ENCODE measurements around the gene CD1E. TPM values are rescaled to one million over a fixed set of nuclear protein-coding genes. Genes with fewer than 3 reads are reported as not detected.
"Not testable (repeated sequence)": the region's sequence is repeated elsewhere in the genome, so short reads cannot be mapped to it uniquely, and the experiment has no call there.

The CD1E gene
- total RNA-seq, 1 experiment from 2014 or later: not detected

- in situ Hi-C loops (cut with HindIII; ENCODE audit: low pct_unique_long_range_greater_than_20kb, low sequenced_read_pairs): no loop called here
- DNase-seq (ENCODE audit: low read depth, low spot score): no peak
Observed at GRCh38 chr1:158354255-158354654, 561 bp downstream of the CD1E start.

GRCh38 chr1:158355773-158356285 is 2.1 kb downstream of the CD1E start:
- no peak for DNase-seq (ENCODE audit: low read depth, low spot score)
- in situ Hi-C loops (cut with HindIII; ENCODE audit: low pct_unique_long_range_greater_than_20kb, low sequenced_read_pairs): no loop called here

GRCh38 chr1:158356616-158357015 is 2.9 kb downstream of the CD1E start:
- in situ Hi-C loops (cut with HindIII; ENCODE audit: low pct_unique_long_range_greater_than_20kb, low sequenced_read_pairs): no loop called here

GRCh38 chr1:158357441-158357840 is 3.7 kb downstream of the CD1E start:
- in situ Hi-C loops (cut with HindIII; ENCODE audit: low pct_unique_long_range_greater_than_20kb, low sequenced_read_pairs): no loop called here
- DNase-seq (ENCODE audit: low read depth, low spot score): no peak

More at GRCh38 chr1:158356616-158357015, 2.9 kb downstream of the CD1E start:
- no peak for DNase-seq (ENCODE audit: low read depth, low spot score)

- DNase-seq (ENCODE audit: low read depth, low spot score): no peak
- in situ Hi-C loops (cut with HindIII; ENCODE audit: low pct_unique_long_range_greater_than_20kb, low sequenced_read_pairs): no loop called here
Observed at GRCh38 chr1:158362482-158362881, 8.8 kb downstream of the CD1E start.

- in situ Hi-C loops (cut with HindIII; ENCODE audit: low pct_unique_long_range_greater_than_20kb, low sequenced_read_pairs): no loop called here
- DNase-seq (ENCODE audit: low read depth, low spot score): no peak
Observed at GRCh38 chr1:158362941-158363340, 9.2 kb downstream of the CD1E start.

- DNase-seq (ENCODE audit: low read depth, low spot score): no peak
- in situ Hi-C loops (cut with HindIII; ENCODE audit: low pct_unique_long_range_greater_than_20kb, low sequenced_read_pairs): no loop called here
Observed at GRCh38 chr1:158366783-158367182, 13.1 kb downstream of the CD1E start.

GRCh38 chr1:158371188-158371953 is 17.7 kb downstream of the CD1E start:
- in situ Hi-C loops (cut with HindIII; ENCODE audit: low pct_unique_long_range_greater_than_20kb, low sequenced_read_pairs): no loop called here
- DNase-seq (ENCODE audit: low read depth, low spot score): no peak

GRCh38 chr1:158374101-158374500 is 20.4 kb downstream of the CD1E start:
- in situ Hi-C loops (cut with HindIII; ENCODE audit: low pct_unique_long_range_greater_than_20kb, low sequenced_read_pairs); DNase-seq (ENCODE audit: low read depth, low spot score): not testable (repeated sequence)

GRCh38 chr1:158374860-158375259 is 21.2 kb downstream of the CD1E start:
- DNase-seq (ENCODE audit: low read depth, low spot score): no peak
- in situ Hi-C loops (cut with HindIII; ENCODE audit: low pct_unique_long_range_greater_than_20kb, low sequenced_read_pairs): no loop called here

- in situ Hi-C loops (cut with HindIII; ENCODE audit: low pct_unique_long_range_greater_than_20kb, low sequenced_read_pairs): no loop called here
- no peak for DNase-seq (ENCODE audit: low read depth, low spot score)
Observed at GRCh38 chr1:158390331-158390730, 36.6 kb downstream of the CD1E start.

- in situ Hi-C loops (cut with HindIII; ENCODE audit: low pct_unique_long_range_greater_than_20kb, low sequenced_read_pairs): no loop called here
- no peak for DNase-seq (ENCODE audit: low read depth, low spot score)
Observed at GRCh38 chr1:158391099-158391498, 37.4 kb downstream of the CD1E start.

GRCh38 chr1:158393476-158393875 is 39.8 kb downstream of the CD1E start:
- in situ Hi-C loops (cut with HindIII; ENCODE audit: low pct_unique_long_range_greater_than_20kb, low sequenced_read_pairs): no loop called here
- DNase-seq (ENCODE audit: low read depth, low spot score): no peak

- DNase-seq (ENCODE audit: low read depth, low spot score): no peak
- in situ Hi-C loops (cut with HindIII; ENCODE audit: low pct_unique_long_range_greater_than_20kb, low sequenced_read_pairs): no loop called here
Observed at GRCh38 chr1:158396646-158397045, 43.0 kb downstream of the CD1E start.

- in situ Hi-C loops (cut with HindIII; ENCODE audit: low pct_unique_long_range_greater_than_20kb, low sequenced_read_pairs): no loop called here
Observed at GRCh38 chr1:158398818-158399514, 45.3 kb downstream of the CD1E start, which contains the start of gene OR10T2. Gene OR10T2, minus strand, starts transcription at chr1:158399466. Its CDS starts 0 bp downstream, at chr1:158399466.

GRCh38 chr1:158400871-158401270 is 47.2 kb downstream of the CD1E start:
- in situ Hi-C loops (cut with HindIII; ENCODE audit: low pct_unique_long_range_greater_than_20kb, low sequenced_read_pairs): no loop called here

More at GRCh38 chr1:158398818-158399514, 45.3 kb downstream of the CD1E start, which contains the start of gene OR10T2:
- DNase-seq (ENCODE audit: low read depth, low spot score): no peak

GRCh38 chr1:158407092-158407491 is 53.4 kb downstream of the CD1E start:
- in situ Hi-C loops (cut with HindIII; ENCODE audit: low pct_unique_long_range_greater_than_20kb, low sequenced_read_pairs): no loop called here
- DNase-seq (ENCODE audit: low read depth, low spot score): no peak

More at GRCh38 chr1:158400871-158401270, 47.2 kb downstream of the CD1E start:
- DNase-seq (ENCODE audit: low read depth, low spot score): no peak

Measured in SK-MEL-5 (cell line).